ENCODE measurements around the gene CYSTM1.
"Not testable (repeated sequence)": the region's sequence is repeated elsewhere in the genome, so short reads cannot be mapped to it uniquely, and the experiment has no call there.

CYSTM1 gene

DNA sequence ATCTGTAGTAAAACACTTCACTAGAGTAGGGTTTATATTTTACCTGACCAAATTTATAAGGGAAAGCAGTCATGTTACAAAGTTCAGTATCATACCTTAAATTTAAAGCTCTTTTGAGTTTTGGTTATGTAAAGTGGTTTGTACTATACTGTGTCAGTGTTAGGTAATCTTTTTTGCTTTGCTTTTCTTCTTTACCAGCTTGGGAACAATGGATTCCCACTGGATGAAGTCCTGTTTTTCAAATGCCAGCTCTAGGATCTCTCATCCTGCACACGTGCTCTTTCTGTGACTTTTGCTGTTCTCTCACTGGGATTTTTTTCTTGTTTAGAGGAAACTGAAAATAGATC is 15.9 kb downstream of the CYSTM1 start:
- TF ChIP-seq, protein P1, sequence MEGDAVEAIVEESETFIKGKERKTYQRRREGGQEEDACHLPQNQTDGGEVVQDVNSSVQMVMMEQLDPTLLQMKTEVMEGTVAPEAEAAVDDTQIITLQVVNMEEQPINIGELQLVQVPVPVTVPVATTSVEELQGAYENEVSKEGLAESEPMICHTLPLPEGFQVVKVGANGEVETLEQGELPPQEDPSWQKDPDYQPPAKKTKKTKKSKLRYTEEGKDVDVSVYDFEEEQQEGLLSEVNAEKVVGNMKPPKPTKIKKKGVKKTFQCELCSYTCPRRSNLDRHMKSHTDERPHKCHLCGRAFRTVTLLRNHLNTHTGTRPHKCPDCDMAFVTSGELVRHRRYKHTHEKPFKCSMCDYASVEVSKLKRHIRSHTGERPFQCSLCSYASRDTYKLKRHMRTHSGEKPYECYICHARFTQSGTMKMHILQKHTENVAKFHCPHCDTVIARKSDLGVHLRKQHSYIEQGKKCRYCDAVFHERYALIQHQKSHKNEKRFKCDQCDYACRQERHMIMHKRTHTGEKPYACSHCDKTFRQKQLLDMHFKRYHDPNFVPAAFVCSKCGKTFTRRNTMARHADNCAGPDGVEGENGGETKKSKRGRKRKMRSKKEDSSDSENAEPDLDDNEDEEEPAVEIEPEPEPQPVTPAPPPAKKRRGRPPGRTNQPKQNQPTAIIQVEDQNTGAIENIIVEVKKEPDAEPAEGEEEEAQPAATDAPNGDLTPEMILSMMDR (IDR thresholded peaks at IDR 0.05; ENCODE audit: low read depth, low read length), result no peak
- no peak for TF ChIP-seq POLR2A (IDR thresholded peaks at IDR 0.05; ENCODE audit: extremely low read depth, insufficient read length)
- no peak for TF ChIP-seq MYC (IDR thresholded peaks at IDR 0.05; ENCODE audit: low read depth, low read length)
- TF ChIP-seq MAX (IDR thresholded peaks at IDR 0.05; ENCODE audit: low read depth, low read length), result no peak
- DNase-seq (ENCODE audit: low read depth), result no peak
- no peak overlapping the region for H3K4me3 ChIP-seq (ENCODE audit: low read depth, low read length)

GRCh38 chr5:140192715-140193430 is 17.9 kb downstream of the CYSTM1 start:
- no peak for DNase-seq (ENCODE audit: low read depth)
- TF ChIP-seq, protein P1 (IDR thresholded peaks at IDR 0.05; ENCODE audit: low read depth, low read length), result no peak
- no peak for TF ChIP-seq MYC (IDR thresholded peaks at IDR 0.05; ENCODE audit: low read depth, low read length)
- TF ChIP-seq MAX (IDR thresholded peaks at IDR 0.05; ENCODE audit: low read depth, low read length), result no peak
- TF ChIP-seq POLR2A (IDR thresholded peaks at IDR 0.05; ENCODE audit: extremely low read depth, insufficient read length), result no peak
- no peak overlapping the region for H3K4me3 ChIP-seq (ENCODE audit: low read depth, low read length)

GRCh38 chr5:140194662-140195061 is 19.7 kb downstream of the CYSTM1 start:
- DNase-seq (ENCODE audit: low read depth), result no peak
- TF ChIP-seq, protein P1 (IDR thresholded peaks at IDR 0.05; ENCODE audit: low read depth, low read length), result no peak
- TF ChIP-seq MYC (IDR thresholded peaks at IDR 0.05; ENCODE audit: low read depth, low read length) (no peak), POLR2A (IDR thresholded peaks at IDR 0.05; ENCODE audit: extremely low read depth, insufficient read length) (no peak), MAX (IDR thresholded peaks at IDR 0.05; ENCODE audit: low read depth, low read length) (no peak)
- no peak overlapping the region for H3K4me3 ChIP-seq (ENCODE audit: low read depth, low read length)

DNA sequence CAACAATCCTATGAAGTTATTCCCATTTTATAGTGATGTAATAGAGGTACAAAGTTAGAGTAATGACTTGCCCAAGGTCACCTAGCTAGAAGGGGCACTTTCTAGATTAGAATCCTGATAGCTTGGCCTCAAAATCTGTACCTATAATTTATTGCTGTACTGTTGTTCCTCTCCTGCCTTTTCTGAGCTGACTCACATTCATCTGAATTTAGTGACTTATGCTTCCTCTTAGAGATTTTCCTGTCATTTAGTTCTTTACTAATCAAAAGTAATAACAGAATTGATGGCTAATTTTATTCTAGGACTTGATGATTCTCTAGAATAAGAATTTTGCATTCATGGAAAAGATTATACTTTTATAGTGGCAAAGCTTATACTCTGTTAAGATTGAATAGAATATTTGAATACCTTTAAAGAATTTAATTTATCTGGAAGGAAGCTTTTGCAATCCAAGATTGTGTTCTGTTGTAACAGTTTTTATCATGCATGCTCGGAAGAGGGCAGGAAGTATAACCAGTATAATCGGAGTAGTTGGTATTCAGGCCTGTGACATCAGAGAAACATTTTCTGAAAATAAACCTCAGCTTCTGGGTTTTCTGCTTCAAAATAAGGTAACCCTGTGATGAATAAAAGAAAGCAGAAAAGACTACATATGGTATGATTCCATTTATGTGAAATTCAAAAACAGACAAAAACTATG is 21.3 kb downstream of the CYSTM1 start:
- no peak for DNase-seq (ENCODE audit: low read depth)
- TF ChIP-seq, protein P1 (IDR thresholded peaks at IDR 0.05; ENCODE audit: low read depth, low read length), result no peak
- TF ChIP-seq MYC (IDR thresholded peaks at IDR 0.05; ENCODE audit: low read depth, low read length), result no peak
- TF ChIP-seq POLR2A (IDR thresholded peaks at IDR 0.05; ENCODE audit: extremely low read depth, insufficient read length), result no peak
- TF ChIP-seq MAX (IDR thresholded peaks at IDR 0.05; ENCODE audit: low read depth, low read length), result no peak
- no peak overlapping the region for H3K4me3 ChIP-seq (ENCODE audit: low read depth, low read length)

GRCh38 chr5:140197023-140197422 is 22.0 kb downstream of the CYSTM1 start:
- DNase-seq (ENCODE audit: low read depth), result no peak
- TF ChIP-seq POLR2A (IDR thresholded peaks at IDR 0.05; ENCODE audit: extremely low read depth, insufficient read length) (no peak), MYC (IDR thresholded peaks at IDR 0.05; ENCODE audit: low read depth, low read length) (no peak), MAX (IDR thresholded peaks at IDR 0.05; ENCODE audit: low read depth, low read length) (no peak)
- TF ChIP-seq, protein P1 (IDR thresholded peaks at IDR 0.05; ENCODE audit: low read depth, low read length), result no peak
- H3K4me3 ChIP-seq (ENCODE audit: low read depth, low read length), result no peak overlapping the region

DNA sequence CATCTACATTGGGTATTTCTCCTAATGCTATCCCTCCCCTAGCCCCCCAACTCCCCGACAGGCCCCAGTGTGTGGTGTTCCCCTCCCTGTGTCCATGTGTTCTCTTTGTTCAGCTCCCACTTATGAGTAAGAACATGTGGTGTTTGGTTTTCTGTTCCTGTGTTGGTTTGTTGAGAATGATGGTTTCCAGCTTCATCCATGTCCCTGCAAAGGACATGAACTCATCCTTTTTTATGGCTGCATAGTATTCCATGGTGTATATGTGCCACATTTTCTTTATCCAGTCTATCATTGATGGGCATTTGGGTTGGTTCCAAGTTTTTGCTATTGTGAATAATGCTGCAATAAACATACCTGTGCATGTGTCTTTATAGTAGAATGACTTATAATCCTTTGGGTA is 23.9 kb downstream of the CYSTM1 start:
- DNase-seq (ENCODE audit: low read depth); H3K4me3 ChIP-seq (ENCODE audit: low read depth, low read length): not testable (repeated sequence)

Measured in NB4 (cell line).